Skeletal muscle tissue (tissue), 4 donors: Measurements from ENCODE around the gene PRDX2. TPM values are rescaled to one million over a fixed set of nuclear protein-coding genes. Genes with fewer than 3 reads are reported as not detected.
"Not testable (repeated sequence)": the region's sequence is repeated elsewhere in the genome, so short reads cannot be mapped to it uniquely, and the experiment has no call there.

Experiments
- H3K27ac ChIP-seq: one replicate; pipeline ENCODE4 v1.7.0; 2013; ENCODE audit warnings: mild to moderate bottlenecking, low read depth, low read length, inconsistent platforms
- H3K27me3 ChIP-seq, 3 donors: one replicate each; pipeline ENCODE4 v1.7.0; 2013; ENCODE audit warnings: low read length in 3 of 3; ENCODE audit not compliant: control insufficient read depth in 3 of 3, insufficient read depth in 3 of 3
- H3K36me3 ChIP-seq, 3 donors: one replicate each; pipeline ENCODE4 v1.7.0; 2013; ENCODE audit warnings: low read length in 3 of 3; ENCODE audit not compliant: control insufficient read depth in 3 of 3, insufficient read depth in 3 of 3
- H3K4me1 ChIP-seq, 3 donors: one replicate each; pipeline ENCODE4 v1.7.0; 2013; ENCODE audit warnings: low read length in 3 of 3, mild to moderate bottlenecking in 3 of 3; ENCODE audit not compliant: control insufficient read depth in 3 of 3, insufficient read depth in 3 of 3
- H3K4me3 ChIP-seq, 3 donors: one replicate each; pipeline ENCODE4 v1.7.0; 2013; ENCODE audit warnings: low read length in 3 of 3
- H3K9ac ChIP-seq, 3 donors: one replicate each; pipeline ENCODE4 v1.7.0; 2013; ENCODE audit warnings: low read length in 3 of 3, mild to moderate bottlenecking in 3 of 3, moderate library complexity in 2 of 3, low read depth in 1 of 3
- H3K9me3 ChIP-seq, 3 donors: one replicate each; pipeline ENCODE4 v1.7.0; 2013; ENCODE audit warnings: low read length in 3 of 3; ENCODE audit not compliant: control insufficient read depth in 3 of 3
- total RNA-seq: library from RNA; depleted of rRNA; stranded (reverse); fragments of >200 nt; gene quantifications from one replicate; pipeline ENCODE4 v1.2.3, GENCODE V29; 2014
- donor health status: Osteomylitis.

The PRDX2 gene
- 207 TPM for total RNA-seq

DNA sequence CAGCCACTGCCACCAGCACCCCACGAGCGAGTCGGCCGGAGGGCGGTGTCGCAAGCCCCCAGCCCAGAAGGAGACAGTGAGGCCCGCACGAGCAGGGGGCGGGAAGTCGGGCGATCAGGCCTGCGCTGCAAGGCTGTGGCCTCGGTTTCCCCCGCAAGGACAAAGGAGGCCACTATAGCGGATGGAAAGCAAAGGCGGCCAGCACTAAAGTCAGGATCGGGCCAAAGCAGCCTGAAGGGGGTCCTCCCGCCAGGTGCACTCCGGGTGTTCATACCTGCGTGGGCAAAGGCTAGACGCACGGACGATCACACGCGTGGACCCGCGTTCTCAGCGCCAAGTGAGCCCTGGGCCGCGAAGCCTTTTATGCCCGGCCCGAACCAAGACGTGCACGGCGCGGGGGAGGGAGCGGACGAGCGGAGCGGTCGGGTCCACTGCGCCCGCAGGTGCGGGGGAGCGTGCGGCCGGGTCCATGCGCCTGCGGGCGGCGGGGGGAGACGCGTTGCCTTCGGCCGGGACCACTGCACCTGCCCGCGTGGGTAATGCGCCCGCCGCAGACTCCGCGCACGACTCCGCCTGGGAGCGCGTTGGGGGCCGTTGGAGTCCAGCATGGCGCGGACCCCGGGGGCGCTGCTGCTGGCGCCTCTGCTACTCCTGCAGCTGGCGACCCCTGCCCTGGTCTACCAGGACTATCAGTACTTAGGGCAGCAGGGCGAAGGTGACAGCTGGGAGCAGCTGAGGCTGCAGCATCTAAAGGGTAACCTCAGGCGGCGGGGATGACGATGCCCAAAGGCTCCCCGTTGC, at the start of gene PRDX2, which contains the start of gene THSD8:
Gene PRDX2, minus strand, starts transcription at position 335 of the 801 bp plus-strand sequence. CDS start 539 bp downstream, outside the sequence.
Gene THSD8, plus strand, starts transcription at position 604 of the 801 bp plus-strand sequence. Its CDS starts 3 bp downstream, at position 607.
- peaks cover 26 to 39% (median 29%) of the 10 kb centered on the region in 3 donors for H3K4me1 ChIP-seq
- H3K9ac ChIP-seq: peak within 1 kb of the TSS; percentile 93 to 99 (median 97)
- H3K27ac ChIP-seq: peak within 1 kb of the TSS; percentile 85
- H3K27me3 ChIP-seq: no peaks in the 10 kb centered on the region
- no peaks in the 10 kb centered on the region for H3K9me3 ChIP-seq
- H3K36me3 ChIP-seq: peaks cover 20 to 24% (median 22%) of the 10 kb centered on the region in 3 donors
- peak within 1 kb of the TSS; percentile 94 to 99 (median 98) for H3K4me3 ChIP-seq

DNA sequence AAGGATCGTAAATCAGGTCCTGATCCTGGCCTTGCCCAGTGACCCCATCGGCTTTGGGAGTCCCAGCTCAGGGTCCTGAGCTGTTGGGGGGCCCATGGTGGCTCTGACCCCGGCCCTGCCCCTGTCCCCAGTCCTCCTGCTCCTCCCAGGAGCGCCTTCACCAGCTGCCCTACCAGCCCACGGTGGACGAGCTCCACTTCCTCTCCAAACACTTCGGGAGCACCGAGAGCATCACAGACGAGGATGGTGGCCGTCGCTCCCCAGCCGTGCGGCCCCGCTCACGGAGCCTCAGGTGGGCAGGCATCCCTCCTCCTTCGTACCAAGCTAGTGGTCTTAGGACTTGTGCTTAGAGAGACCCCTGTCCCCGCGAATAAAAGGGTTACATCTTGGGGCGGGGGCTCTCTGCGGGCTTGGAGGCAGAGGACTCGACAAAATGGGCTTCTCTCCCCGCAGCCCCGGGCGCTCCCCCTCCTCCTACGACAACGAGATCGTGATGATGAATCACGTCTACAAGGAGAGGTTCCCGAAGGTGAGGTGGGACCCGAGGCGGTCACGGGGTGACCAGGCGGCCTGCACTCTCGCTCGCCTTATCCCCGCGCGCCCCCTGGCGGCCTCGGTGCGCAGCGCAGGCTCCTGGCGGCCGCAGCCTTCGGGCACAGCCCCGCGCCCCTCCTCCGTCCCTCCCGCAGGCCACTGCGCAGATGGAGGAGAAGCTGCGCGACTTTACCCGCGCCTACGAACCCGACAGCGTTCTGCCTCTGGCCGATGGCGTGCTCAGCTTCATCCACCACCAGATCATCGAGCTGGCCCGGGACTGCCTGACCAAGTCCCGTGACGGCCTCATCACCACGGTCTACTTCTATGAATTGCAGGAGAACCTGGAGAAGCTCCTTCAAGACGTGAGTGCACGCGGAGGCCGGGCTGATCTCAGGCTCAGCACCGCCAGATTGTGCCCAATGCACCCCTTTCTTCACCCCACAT, 45.8 kb upstream of the PRDX2 start:
- Histone ChIP-seq H3K9me3 (no peaks in the 10 kb centered on the region), H3K4me1 (peaks cover 0 to 12% (median 6%) of the 10 kb centered on the region in 3 donors), H3K27me3 (peaks cover 22 to 42% (median 28%) of the 10 kb centered on the region in 3 donors), H3K9ac (peak overlapping the region; percentile 51 to 62 (median 56)), H3K27ac (no peak overlapping the region), H3K4me3 (peak overlapping the region in 2 of 3 donors; percentile 60 to 67), H3K36me3 (no peaks in the 10 kb centered on the region)

- not testable (repeated sequence) for H3K27ac ChIP-seq, H3K9ac ChIP-seq, H3K4me3 ChIP-seq, H3K36me3 ChIP-seq, H3K9me3 ChIP-seq
- Histone ChIP-seq H3K27me3 (peaks cover 28 to 47% (median 34%) of the 10 kb centered on the region in 3 donors), H3K4me1 (peaks cover 0 to 12% (median 6%) of the 10 kb centered on the region in 3 donors)
These were observed 45.0 kb upstream of the PRDX2 start for GRCh38 chr19:12846613-12847012.

- Histone ChIP-seq H3K4me3 (no peak overlapping the region), H3K4me1 (peaks cover 4 to 21% (median 9%) of the 10 kb centered on the region in 3 donors), H3K36me3 (no peaks in the 10 kb centered on the region), H3K27ac (no peak overlapping the region), H3K9ac (no peak overlapping the region), H3K27me3 (peaks cover 52 to 71% (median 57%) of the 10 kb centered on the region in 3 donors), H3K9me3 (no peaks in the 10 kb centered on the region)
These were observed 42.6 kb upstream of the PRDX2 start for GRCh38 chr19:12843999-12844732.

DNA sequence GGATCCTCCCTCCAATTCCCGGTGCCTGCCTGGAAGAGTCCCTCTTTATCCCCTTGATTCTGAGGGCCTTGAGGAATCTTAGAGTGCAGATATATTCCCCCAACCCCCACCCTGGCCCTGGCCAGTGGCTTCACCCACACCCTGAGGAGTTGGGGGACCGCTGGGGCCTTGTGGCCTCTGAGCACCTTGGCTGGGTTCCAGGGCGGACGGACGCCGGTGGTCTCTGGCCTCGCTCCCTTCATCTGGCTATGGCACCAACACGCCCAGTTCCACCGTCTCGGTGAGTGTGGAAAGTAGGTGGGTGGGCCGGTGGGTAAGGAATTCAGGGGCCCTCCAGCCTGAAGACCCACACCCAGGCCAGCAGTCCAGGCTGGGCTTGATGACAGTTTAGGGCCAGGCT, 41.7 kb upstream of the PRDX2 start:
- peaks cover 57 to 78% (median 62%) of the 10 kb centered on the region in 3 donors for H3K27me3 ChIP-seq

GRCh38 chr19:12842511-12842910, 40.9 kb upstream of the PRDX2 start:
- H3K36me3 ChIP-seq: no peaks in the 10 kb centered on the region
- peaks cover 63 to 81% (median 69%) of the 10 kb centered on the region in 3 donors for H3K27me3 ChIP-seq
- no peaks in the 10 kb centered on the region for H3K9me3 ChIP-seq
- peaks cover 4 to 15% (median 6%) of the 10 kb centered on the region in 3 donors for H3K4me1 ChIP-seq
- no peak overlapping the region for H3K4me3 ChIP-seq
- H3K27ac ChIP-seq: no peak overlapping the region
- no peak overlapping the region for H3K9ac ChIP-seq

More for the DNA sequence above, 41.7 kb upstream of the PRDX2 start:
- Histone ChIP-seq H3K4me3 (no peak overlapping the region), H3K9me3 (no peaks in the 10 kb centered on the region), H3K27ac (no peak overlapping the region), H3K4me1 (peaks cover 4 to 21% (median 9%) of the 10 kb centered on the region in 3 donors), H3K36me3 (no peaks in the 10 kb centered on the region), H3K9ac (no peak overlapping the region)

DNA sequence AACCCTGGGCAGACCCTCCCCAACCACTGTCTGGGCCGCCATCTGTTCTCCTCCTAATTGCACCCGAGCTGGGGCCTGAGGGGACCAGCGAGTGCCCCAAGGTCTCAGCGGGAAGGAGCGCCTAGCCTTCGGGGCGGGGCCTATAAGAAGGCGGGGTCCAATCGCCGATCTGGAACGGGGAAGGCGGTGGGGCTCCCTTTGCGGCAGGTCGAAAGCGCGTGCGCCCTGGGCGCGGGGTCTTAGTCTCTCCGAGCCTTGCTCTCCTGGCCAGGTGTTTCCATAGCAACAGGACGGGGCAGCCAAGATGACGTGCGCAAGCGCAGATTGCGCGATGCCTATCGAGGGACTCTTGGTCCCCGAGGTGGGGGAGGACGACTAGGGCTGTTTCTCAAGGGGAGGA, 39.5 kb upstream of the PRDX2 start:
- Histone ChIP-seq H3K36me3 (no peaks in the 10 kb centered on the region), H3K9ac (no peak overlapping the region), H3K4me3 (peak overlapping the region in 1 of 3 donors; percentile 13)

DNA sequence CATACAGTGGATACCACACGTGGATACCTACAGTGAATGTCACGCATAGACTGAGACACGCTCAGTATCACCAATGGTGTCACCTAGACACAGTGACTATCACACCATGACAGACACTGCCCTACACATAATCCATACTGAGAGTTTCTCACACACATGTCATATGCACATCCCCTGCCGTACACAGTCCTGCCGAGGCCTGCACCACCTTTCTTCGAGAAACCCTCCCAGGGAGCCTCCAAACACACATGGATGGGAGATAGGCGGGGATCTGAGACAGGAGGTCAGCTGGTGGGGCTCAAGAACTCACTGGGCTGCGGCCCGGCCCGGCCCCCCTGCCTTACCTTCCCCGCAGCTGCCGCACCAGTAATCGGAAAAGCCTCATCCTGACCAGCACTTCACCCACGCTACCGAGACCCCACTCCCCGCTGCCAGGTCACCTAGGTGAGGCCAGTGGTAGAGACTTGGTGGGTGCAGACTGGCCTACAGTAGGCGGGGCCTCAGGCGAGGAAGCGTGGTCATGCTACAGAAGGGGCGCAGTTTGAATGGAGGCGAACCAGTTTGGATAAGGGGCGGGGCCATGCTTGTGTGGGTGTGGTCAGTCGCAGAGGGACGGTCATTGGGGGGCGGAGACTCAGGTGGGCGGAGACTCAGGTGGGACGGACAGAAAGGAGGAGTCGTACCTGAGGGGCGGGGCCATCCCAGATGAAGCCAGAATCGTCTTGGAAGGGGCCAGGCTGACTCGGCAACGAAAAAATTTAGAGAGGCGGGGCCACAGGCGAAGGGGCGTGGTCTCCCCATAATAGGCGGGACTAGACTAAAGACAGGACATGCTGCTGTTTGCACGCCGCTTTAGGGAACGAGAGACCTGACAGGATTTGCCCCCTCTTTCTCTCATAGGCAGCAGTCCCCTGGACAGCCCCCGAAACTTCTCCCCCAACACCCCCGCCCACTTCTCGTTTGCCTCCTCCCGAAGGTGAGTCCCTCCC, 38.8 kb upstream of the PRDX2 start:
- H3K36me3 ChIP-seq: no peaks in the 10 kb centered on the region
- no peak overlapping the region for H3K4me3 ChIP-seq
- no peak overlapping the region for H3K27ac ChIP-seq
- no peaks in the 10 kb centered on the region for H3K9me3 ChIP-seq
- peaks cover 2 to 9% (median 4%) of the 10 kb centered on the region in 3 donors for H3K4me1 ChIP-seq
- no peak overlapping the region for H3K9ac ChIP-seq
- peaks cover 81 to 92% (median 83%) of the 10 kb centered on the region in 3 donors for H3K27me3 ChIP-seq

More for the DNA sequence above, 39.5 kb upstream of the PRDX2 start:
- no peaks in the 10 kb centered on the region for H3K9me3 ChIP-seq
- H3K4me1 ChIP-seq: peaks cover 2 to 9% (median 4%) of the 10 kb centered on the region in 3 donors
- H3K27me3 ChIP-seq: peaks cover 74 to 88% (median 76%) of the 10 kb centered on the region in 3 donors
- H3K27ac ChIP-seq: no peak overlapping the region
